GM19240 (cell line): ENCODE data around the gene ATP11C.
"Not testable (repeated sequence)": the region's sequence is repeated elsewhere in the genome, so short reads cannot be mapped to it uniquely, and the experiment has no call there.

Experiments used
- DNase-seq: peaks from one replicate; pipeline ENCODE4 v3.0.0; 2011; ENCODE audit warnings: low spot score; ENCODE audit not compliant: insufficient read length

ATP11C gene

DNA sequence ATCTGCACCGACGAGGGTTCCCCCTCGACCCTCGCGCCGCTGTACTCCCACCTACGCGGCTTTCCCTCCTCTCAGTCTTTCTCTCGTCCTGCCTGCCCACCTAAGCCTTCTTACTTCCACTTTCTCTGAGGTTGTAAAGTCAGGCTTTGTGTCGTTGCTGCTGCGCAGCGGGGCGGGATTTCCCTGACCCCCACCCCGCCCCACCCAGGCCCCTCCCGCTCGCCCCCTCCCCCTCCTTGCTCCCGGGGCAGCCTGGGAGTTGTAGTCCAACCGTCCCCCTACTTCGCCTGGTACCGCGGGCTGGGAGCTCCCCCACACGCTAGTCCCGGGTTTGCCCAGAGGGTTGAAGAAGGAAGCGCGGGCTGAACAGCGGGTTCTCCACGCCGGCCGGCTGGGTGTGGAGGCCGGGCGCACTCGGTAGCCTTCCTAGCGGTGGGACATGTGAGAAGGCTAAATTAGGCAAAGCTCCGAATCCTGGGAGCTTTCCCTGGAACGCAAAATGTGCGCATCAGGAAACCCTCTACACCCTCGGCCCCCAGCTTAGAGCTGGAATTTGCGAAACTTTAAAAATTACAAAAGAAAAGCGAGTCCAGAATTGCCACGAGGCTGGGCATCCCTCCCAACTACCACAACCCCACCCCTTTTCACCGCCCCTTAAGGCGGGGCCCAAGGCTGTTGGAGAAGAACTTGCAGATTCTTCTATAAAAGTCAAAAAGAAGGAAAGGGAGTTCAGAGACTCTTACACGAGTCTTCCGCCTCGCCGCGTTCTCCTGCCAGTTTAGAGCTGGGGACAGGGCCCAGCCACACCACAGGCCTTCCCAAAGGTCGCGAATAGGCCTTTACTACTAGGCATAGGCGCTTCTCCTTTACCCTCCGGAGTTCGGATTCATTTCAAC lies at the start of gene ATP11C:
ATP11C (minus strand) TSS at position 153 of the 896 bp plus-strand sequence. CDS start 1,011 bp downstream, outside the sequence.
- peak; percentile 28 for DNase-seq

DNA sequence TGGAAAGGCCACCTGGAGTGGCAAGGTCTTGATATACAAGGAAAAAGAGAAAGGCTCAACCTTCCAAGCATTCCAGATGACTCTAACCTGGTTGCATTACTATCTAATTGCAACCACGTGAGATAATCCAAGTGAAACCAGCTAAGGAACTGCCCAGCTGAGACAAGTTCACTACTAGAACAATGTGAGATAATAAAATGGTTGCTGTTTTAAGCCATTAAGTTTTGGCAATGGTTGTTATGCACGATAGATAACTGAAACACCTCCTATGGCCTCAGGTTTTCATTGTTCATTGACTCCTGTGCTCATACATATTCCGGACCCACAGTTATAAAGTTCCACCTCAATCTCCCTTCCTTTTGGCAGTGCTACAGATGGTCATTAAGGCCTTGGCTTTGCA lies 41.6 kb upstream of the ATP11C start:
- no peak for DNase-seq

DNA sequence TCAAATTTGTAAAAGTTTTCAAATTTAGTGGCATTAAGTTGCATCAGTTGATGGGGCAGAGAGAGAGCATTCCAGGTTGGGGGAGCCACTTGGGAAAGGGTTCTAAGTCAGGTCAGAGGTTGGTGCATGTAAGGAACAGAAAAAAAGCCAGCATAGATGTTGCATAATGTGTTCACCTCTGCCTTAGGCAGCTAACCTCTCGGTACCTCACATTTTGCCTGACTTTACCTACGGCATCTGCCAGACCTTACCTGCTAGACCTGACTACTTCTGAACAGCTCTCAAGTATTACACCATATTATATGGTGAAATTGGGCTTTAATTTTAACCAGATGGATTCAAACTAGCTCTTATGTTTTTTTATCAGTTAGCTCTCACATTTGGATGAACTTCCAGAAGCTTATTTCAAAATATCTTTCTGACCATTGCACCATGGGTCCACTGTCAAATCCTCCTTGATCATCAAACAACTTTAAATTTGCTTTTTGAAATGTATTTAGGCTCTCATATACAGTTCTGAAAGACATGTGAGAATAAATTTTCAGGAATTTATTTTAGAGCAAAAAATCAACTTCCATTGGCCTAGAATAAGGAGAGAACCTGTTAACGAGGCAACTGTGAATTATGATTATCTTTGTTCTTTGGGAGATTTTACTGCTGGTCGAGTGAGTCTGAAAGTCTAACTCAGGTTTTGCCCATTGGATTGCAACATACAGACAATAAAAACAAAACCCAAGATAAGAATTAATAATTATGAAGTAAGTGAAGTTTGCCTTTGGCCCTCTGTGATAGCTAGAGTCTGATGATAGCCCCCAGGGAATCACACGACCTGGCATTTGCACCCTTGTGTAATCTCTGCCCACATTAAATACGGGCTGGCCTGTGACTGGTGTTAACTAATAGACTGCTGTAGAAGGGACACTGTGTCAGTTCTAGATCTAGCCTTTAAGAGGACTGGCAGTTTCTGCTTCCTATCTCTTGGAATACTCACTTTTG lies 40.1 kb upstream of the ATP11C start:
- no peak for DNase-seq

GRCh38 chrX:139972113-139972512 lies 39.3 kb upstream of the ATP11C start:
- no peak for DNase-seq

- no peak for DNase-seq
Measured at GRCh38 chrX:139971394-139971749, 38.5 kb upstream of the ATP11C start.

DNA sequence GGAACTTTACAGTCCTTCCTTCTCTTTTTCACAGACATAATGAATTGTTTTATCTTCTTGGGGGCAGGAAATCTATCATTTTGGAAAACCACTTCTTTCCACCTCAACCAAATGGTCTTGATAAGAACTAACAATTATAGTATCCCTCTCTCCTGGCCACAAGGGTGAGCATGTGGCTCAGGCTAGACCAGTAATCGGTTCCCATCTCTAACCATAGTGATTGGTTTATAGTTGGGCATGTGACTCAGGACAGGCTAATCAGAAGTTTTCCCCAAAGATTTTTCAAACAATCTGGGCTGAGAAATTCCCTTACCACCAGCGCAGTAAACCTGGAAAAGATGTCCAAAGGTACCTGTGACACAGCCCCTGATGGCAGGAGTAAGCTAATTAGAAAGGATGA lies 36.4 kb upstream of the ATP11C start:
- no peak for DNase-seq

DNA sequence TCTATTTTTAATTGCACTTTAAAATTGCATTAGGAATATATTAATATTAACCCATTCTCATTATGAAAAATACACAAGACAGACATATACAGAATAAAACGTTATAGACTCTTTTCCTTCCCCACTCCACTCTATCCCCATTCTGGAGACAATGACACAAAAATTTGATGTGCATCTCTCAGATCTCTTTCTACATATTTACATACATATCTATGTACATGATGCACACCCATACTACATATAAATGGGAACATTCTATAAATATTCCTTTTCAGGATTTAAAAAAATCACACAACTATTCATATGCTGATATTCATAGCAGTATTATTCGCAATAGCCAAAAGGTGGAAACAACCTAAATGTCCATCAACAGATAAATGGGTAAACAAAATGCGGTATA lies 34.9 kb upstream of the ATP11C start:
- DNase-seq, result no peak

DNA sequence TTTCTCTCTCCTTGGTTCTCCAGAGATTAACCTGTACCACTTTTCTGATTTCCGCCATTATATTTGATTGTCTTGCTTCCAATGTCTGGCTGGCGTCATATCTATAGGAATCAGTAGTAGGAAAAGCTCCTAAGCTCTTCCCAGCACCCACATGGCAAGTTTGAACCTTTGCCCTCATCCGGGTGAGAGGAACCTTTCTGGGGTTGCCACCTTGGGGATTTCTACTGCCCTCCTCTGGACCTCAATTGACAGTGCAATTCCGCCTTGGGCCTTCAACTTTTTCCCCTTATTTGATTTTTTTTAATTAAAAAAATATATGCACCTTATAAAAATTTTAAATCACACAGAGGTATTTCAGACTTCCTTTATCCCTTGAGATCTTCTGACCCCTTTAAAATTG lies 34.4 kb upstream of the ATP11C start:
- peak; percentile 4 for DNase-seq

DNA sequence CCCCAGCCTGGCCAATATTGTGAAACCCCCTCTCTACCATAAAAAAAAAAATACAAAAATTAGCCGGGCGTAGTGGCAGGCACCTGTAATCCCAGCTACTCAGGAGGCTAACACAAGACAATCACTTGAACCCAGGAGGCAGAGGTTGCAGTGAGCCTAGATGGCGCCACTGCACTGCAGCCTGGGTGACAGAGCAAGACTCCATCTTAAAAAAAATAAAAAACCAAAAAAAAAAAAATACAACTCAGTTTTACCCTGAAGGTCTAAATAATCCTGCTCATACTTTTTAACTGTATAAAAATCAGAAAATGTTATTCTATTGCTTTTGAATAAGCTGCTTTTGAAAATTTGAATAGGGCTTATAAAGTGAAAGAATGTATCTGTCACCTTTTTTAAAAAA lies 33.3 kb upstream of the ATP11C start:
- DNase-seq, result not testable (repeated sequence)

- no peak for DNase-seq
Measured at GRCh38 chrX:139965421-139965820, 32.6 kb upstream of the ATP11C start, which contains the start of gene CXorf66. Gene CXorf66 (minus strand): TSS chrX:139965521. CDS start chrX:139965496, 25 bp downstream.

DNA sequence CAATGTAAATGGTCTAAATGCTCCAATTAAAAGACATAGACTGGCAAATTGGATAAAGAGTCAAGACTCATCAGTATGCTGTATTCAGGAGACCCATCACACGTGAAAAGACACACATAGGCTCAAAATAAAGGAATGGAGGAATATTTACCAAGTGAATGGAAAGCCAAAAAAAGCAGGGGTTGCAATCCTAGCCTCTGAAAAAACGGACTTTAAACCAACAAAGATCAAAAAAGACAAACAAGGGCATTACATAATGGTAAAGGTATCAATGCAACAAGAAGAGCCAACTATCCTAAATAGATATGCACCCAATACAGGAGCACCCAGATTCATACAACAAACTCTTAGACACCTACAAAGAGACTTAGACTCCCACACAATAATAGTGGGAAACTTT lies 28.2 kb upstream of the ATP11C start:
- not testable (repeated sequence) for DNase-seq

DNA sequence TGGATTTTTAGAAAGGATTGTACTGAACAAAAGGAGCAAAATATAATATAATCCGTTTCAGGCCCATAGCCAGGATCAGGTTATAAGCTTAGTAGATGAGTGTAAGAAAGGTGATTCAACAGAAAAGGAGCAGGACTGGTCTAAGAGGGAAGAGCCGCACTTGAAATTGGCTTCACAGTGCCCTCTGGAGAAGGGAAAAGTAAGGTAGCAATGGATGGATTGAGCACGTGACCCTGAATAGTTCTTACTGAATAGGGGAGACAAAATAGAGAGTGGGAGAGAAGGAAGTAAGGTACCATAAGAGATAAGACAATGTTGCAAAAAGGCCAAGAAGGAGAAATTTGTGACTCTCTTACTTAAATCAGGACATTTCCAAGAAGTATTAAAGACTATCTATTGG lies 16.9 kb upstream of the ATP11C start:
- no peak for DNase-seq

DNA sequence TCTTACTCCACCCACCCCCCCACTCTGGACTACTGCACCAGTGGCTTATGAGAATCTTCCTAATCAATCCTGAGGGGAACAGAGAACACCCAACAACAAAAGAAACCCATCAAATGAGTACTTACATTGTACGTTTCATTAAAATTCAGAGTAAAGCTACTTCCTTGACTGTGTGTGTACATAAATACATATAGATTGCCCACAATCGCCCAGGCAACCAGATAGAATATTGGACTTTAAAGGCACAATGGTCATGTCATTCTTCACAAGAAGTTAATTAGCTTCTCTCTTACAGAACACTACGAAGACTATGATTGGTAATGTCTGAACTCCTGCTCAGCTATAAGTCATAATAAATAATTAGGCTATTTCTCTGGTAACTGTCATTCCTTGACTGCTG lies 12.2 kb upstream of the ATP11C start:
- DNase-seq, result no peak

- DNase-seq, result no peak
Measured at GRCh38 chrX:139936259-139936658, 3.4 kb upstream of the ATP11C start.

DNA sequence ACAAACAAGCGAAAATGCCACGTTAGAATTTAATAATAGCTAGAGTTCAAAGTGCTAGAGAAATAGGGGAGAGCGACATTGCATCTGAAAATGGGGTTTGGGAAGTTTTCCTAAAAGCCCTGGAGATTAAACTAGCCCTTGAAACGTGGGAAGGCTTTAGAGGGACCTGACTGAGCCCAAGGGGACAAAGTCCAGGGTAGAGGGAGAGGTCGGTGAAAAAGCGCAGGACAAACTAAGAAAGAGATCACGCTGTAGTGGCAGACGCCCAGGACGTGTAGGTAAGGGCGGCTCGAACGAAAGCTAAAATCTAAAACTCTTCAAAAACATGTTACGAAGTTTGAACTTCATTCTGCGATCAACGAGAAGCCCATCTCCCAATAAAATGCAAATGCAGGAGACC lies 1.1 kb upstream of the ATP11C start:
- DNase-seq, result no peak

DNA sequence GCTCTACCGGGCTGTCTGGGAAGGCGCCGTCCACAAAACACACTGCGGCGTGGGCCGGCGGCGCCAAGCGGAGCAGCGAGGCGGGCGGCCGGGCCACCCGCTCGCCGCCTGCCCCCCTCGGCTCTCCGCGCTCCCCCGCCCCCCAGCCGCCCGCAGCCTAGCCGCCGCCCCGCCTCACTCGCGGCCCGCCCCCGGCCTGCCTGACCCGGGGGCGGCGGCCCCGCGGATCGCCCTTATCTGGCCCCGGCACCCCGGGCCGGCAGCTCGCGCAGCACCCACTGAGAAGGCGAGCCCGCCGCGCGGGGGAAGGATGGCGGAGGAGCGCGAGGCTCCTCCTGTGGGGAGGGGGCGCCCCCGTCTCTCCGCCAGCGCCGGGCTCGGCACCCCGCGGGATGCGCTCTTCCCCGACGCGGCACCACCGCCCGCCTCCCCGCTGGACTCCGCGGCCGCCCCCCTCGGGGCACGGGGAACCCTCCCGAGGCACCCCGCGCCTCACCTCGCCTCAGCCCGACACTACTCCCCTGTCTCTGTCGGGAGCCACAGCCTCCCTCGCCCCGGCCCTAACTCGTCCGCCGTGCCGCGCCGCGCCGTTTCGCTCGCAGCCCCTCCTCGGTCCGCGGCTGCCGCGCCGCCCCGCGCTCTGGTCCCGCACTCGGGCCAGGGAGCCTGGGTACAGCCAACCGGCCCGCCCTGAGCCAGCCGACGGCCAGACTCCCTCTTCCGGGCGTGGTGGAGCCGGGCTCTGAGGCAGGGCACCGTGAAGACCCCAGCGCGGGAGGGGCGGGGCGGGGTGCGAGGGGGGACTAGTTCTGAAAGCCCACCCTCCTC lies 566 bp downstream of the ATP11C start:
- no peak for DNase-seq

DNA sequence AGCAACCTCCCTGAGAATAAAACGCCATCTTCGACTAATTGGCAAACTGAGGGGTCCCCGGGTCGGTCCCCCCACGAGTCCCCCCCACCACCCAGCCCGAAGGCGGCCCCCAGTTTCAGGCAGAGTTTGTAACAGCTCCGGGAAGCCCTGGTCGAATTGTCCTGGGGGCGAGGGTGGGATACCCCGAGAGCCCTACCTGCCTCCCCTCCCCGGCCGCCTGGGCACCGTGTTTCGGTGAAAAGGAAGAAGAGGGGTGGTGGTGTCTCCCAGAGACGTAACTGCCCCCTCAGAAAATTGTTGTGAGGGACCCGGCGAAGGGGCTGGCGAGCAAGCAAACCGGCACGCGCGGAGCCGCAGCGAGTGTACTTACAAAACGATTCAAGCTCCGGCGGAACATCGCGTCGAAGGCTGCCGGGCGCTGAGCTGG lies 1.2 kb downstream of the ATP11C start:
- no peak for DNase-seq

DNA sequence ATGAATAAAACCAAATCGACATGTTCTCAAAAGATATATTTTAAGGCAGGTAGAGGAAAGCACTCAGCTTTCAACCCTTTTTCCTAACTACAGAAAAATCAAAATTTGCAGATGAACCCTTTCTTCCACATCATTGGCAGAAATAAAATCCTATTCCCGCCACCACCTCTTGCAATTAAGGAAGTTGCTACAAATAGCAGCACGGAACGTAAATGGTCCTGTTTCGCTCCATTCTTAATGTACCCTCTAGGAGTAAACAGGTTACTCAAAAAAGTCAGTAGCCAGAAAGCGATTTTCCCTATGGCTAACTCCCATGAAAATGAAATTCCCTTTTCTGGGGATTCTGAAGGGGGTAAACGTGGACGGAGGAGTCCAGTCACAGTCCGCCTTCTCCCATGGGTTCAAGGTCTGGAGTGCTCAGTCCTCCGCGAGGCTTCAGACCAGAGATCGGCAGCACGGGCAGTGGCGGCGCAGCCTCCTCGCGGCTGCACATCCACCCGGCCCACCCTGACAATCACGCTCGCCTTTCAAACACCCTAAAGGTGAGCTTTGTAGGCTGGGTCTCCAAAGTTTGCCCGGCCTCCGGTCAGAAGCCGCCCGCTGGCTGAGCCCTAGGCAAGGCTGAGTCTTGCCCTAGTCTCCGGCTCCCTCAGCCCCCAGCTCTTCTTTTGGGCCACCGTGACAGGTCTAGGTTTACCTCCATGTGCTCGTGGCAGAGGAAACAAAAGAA lies 1.8 kb downstream of the ATP11C start:
- DNase-seq, result no peak

- no peak for DNase-seq
Measured at GRCh38 chrX:139930401-139930800, 2.5 kb downstream of the ATP11C start.

GRCh38 chrX:139929876-139930275 lies 3.0 kb downstream of the ATP11C start:
- no peak for DNase-seq
